ENCODE results near the gene CRY2. TPM values are rescaled to one million over a fixed set of nuclear protein-coding genes. Genes with fewer than 3 reads are reported as not detected.

Gene CRY2
- total RNA-seq, 4 donors from 2014 or later, result 36.4 to 85.9 (median 37.9) TPM

DNA sequence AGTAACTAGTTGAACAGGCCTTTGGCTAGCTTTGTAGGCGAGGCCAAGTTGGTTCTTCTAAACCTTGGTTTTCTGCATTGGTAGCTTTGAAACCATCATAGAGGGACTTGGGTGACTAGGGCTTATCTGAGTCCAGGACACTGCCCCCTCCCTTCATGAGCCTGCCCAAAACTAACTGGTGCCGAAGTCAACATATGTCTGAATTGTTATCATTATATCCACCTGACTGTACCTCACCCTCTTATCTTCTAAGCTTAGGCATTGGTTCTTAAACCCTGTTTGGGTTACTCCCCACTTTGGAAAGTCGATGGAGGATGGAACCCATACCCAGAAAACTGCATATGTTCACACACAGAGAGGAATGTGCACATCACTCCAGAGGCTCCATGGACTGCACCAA is 30.6 kb downstream of the CRY2 start:
- intact Hi-C loops (cut with DNase I; ENCODE audit: low total_unique reads) (no loop called here), in situ Hi-C loops (cut with MboI; ENCODE audit: low sequenced_read_pairs in 4 of 4) (no loop called here)
- peaks cover 0 to 74% of the 10 kb centered on the region in 2 donors for H3K36me3 ChIP-seq

DNA sequence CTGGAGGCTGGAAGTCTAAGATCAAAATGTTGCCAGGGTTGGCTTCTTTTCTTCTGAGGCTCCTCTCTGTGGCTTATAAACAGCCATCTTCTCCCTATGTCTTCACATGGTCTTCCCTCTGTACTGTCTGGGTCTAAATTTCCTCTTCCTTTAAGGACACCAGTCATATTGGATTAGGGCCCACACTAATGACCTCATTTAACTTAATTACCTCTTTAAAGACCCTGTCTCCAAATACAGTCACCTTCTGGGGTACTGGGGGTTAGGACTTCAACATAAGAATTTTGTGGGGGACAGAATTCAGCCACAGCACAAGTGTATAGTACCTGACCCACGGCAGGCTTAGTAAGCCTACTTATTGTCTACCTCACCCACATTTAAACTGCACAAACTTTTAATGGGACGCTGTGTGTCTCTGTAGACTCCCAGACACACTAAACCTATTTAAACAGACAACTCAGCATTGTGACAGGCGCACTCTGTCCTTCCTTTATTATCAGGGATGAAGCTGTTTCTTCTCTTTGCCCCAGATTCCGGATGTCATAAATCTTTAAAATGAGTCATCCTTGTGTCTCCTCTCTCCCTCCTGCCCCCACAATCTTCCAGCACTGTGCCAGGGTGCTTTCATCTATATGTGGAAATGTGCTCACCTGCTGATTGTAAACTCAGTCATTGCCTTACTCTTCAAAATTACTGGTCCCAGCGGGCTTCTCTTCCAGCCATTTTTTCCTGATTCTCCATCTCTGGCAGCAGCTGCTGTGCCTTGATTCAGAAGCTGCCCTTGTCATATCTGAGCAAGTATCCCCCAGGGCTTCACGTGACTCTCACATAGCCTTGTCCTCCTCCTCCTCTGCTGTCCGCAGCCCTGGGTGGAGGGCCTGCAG is 32.8 kb downstream of the CRY2 start:
- peak; percentile 45 to 59 for ATAC-seq
- Histone ChIP-seq H3K4me3 (no peak overlapping the region), H3K27me3 (no peaks in the 10 kb centered on the region), H3K4me1 (peaks cover 0 to 16% of the 10 kb centered on the region in 2 donors), H3K27ac (peak overlapping the region in 3 of 4 donors; percentile 12 to 65 (median 44)), H3K36me3 (peaks cover 0 to 52% of the 10 kb centered on the region in 2 donors), H3K9me3 (no peaks in the 10 kb centered on the region)
- intact Hi-C loops (cut with DNase I; ENCODE audit: low total_unique reads), result no loop called here
- no peak for DNase-seq
- in situ Hi-C loops (cut with MboI; ENCODE audit: low sequenced_read_pairs in 4 of 4), result no loop called here
- no peak for TF ChIP-seq POLR2A (IDR thresholded peaks at IDR 0.05)
- TF ChIP-seq, protein P1, sequence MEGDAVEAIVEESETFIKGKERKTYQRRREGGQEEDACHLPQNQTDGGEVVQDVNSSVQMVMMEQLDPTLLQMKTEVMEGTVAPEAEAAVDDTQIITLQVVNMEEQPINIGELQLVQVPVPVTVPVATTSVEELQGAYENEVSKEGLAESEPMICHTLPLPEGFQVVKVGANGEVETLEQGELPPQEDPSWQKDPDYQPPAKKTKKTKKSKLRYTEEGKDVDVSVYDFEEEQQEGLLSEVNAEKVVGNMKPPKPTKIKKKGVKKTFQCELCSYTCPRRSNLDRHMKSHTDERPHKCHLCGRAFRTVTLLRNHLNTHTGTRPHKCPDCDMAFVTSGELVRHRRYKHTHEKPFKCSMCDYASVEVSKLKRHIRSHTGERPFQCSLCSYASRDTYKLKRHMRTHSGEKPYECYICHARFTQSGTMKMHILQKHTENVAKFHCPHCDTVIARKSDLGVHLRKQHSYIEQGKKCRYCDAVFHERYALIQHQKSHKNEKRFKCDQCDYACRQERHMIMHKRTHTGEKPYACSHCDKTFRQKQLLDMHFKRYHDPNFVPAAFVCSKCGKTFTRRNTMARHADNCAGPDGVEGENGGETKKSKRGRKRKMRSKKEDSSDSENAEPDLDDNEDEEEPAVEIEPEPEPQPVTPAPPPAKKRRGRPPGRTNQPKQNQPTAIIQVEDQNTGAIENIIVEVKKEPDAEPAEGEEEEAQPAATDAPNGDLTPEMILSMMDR (IDR thresholded peaks at IDR 0.05 in 4 of 5, conservative IDR thresholded peaks at IDR 0.05 in 1 of 5), result no peak

More for the DNA sequence above, 30.6 kb downstream of the CRY2 start:
- DNase-seq (no peak), ATAC-seq (no peak)
- H3K4me3 ChIP-seq, result no peak overlapping the region
- H3K27me3 ChIP-seq, result no peaks in the 10 kb centered on the region
- H3K4me1 ChIP-seq, result peaks cover 0 to 16% of the 10 kb centered on the region in 2 donors
- no peaks in the 10 kb centered on the region for H3K9me3 ChIP-seq
- no peak overlapping the region for H3K27ac ChIP-seq
- TF ChIP-seq, protein P1 (IDR thresholded peaks at IDR 0.05 in 4 of 5, conservative IDR thresholded peaks at IDR 0.05 in 1 of 5), result no peak
- TF ChIP-seq POLR2A (IDR thresholded peaks at IDR 0.05), result no peak

DNA sequence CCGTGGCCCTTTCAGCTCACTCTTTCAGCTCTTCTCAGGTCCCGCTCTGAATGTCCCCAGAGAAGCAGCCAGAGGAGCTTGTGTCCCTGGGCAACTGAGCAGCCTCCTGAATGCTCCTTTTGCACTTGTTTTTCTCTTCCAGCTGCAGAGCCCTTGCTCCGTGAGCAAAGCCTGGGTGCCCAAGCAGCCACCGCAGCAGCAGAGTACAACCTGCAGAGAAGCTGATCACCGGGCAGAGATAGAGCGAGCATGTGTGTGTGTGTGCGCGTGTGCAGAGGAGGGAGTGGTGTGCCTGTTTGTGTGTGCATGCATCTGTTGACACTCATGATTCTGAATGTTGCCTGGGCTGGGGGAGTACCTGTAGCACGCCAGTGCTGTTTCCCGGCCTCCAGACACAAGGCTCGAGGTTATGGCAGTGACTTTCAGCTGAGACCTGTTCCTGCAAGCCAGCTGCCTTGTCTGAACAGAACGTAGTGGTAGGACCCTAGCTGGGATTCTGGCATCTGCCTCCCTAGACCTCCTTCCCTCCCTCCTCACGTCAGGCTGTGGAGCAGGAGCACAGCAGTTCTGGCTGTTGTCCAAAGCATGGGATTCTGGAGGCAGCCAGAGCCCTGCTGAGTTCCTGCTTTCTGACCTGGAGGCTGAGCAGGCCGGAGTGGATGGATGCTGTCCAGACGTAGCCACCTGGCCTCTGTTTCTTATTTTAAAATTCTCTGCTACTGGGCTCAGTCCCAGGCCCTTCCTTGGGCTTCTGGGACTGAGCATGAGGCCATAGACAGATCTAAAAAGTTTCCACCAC is 33.7 kb downstream of the CRY2 start:
- in situ Hi-C loops (cut with MboI; ENCODE audit: low sequenced_read_pairs in 4 of 4), result no loop called here
- peaks cover 3 to 16% of the 10 kb centered on the region in 2 donors for H3K4me1 ChIP-seq
- peak overlapping the region in 1 of 4 donors; percentile 41 for H3K27ac ChIP-seq
- no peak overlapping the region for H3K4me3 ChIP-seq
- TF ChIP-seq POLR2A (IDR thresholded peaks at IDR 0.05), result no peak
- TF ChIP-seq, protein P1 (IDR thresholded peaks at IDR 0.05 in 4 of 5, conservative IDR thresholded peaks at IDR 0.05 in 1 of 5), result no peak
- H3K27me3 ChIP-seq, result no peaks in the 10 kb centered on the region
- no peaks in the 10 kb centered on the region for H3K9me3 ChIP-seq
- peaks cover 0 to 44% of the 10 kb centered on the region in 2 donors for H3K36me3 ChIP-seq
- DNase-seq, result no peak
- intact Hi-C loops (cut with DNase I; ENCODE audit: low total_unique reads), result no loop called here
- no peak for ATAC-seq

DNA sequence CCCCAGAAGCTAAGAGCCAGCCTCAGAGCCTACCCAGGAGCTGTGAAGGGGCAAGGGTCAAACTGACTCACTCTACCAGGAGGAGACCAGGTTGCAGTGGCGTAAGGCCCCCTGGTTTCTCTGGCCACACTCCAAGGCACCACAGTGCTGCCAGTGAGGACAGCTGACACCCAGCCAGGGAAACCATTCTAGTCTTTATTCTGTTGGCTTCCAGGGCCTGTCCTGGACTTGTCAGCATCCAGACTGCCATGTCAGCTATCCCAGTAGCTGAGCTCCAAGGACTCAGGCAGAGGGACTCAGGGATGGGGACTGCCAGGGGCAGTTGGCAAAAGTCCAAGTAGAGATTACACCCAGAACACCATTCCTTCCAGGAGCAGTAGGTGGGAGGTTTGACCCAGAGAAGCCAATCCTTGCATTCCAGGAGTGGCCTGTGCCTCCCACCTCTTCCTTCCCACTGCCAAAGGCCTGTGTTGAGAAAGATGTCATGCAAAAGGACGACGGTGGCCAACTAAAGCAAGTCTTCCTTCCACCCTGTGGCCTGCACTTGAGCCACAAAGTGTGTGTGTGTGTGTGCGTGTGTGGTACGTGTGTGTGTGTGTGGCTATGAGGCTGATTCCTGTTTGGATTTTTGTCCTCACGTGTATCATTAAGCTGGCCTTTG is 34.6 kb downstream of the CRY2 start:
- Histone ChIP-seq H3K4me1 (peaks cover 5 to 16% of the 10 kb centered on the region in 2 donors), H3K27ac (peak overlapping the region in 1 of 4 donors; percentile 40), H3K27me3 (no peaks in the 10 kb centered on the region), H3K4me3 (no peak overlapping the region), H3K36me3 (peaks cover 0 to 36% of the 10 kb centered on the region in 2 donors), H3K9me3 (no peaks in the 10 kb centered on the region)
- DNase-seq, result no peak
- intact Hi-C loops (cut with DNase I; ENCODE audit: low total_unique reads) (no loop called here), in situ Hi-C loops (cut with MboI; ENCODE audit: low sequenced_read_pairs in 4 of 4) (no loop called here)
- ATAC-seq, result no peak
- TF ChIP-seq, protein P1 (IDR thresholded peaks at IDR 0.05 in 4 of 5, conservative IDR thresholded peaks at IDR 0.05 in 1 of 5), result no peak
- no peak for TF ChIP-seq POLR2A (IDR thresholded peaks at IDR 0.05)

Data from gastrocnemius medialis (tissue), 4 donors.